Stimulated activated CD8-positive, alpha-beta memory T cell treated with anti-CD3 and anti-CD28 coated beads, Interleukin-15, amount 100 ng/mL, for 1 hour (primary cell): ENCODE data around the gene PACRG.

ENCODE experiments used
- DNase-seq: peaks from one replicate; pipeline ENCODE4 v3.0.0-alpha.2; 2020; ENCODE audit warnings: low read depth

The PACRG gene

GRCh38 chr6:163085426-163085825 lies 357.7 kb downstream of the PACRG start:
- no peak for DNase-seq

GRCh38 chr6:163085861-163086623 lies 358.3 kb downstream of the PACRG start:
- DNase-seq, result no peak

- no peak for DNase-seq
Measured at GRCh38 chr6:163086624-163086920, 358.8 kb downstream of the PACRG start.

GRCh38 chr6:163087981-163088380 lies 360.2 kb downstream of the PACRG start:
- DNase-seq, result no peak

- no peak for DNase-seq
Measured at GRCh38 chr6:163092876-163093275, 365.1 kb downstream of the PACRG start.

- no peak for DNase-seq
Measured at GRCh38 chr6:163094881-163095280, 367.1 kb downstream of the PACRG start.

- DNase-seq, result no peak
Measured at GRCh38 chr6:163095401-163095800, 367.6 kb downstream of the PACRG start.

- DNase-seq, result no peak
Measured at GRCh38 chr6:163098827-163099479, 371.2 kb downstream of the PACRG start.

- DNase-seq, result no peak
Measured at GRCh38 chr6:163099621-163100171, 371.9 kb downstream of the PACRG start.

- DNase-seq, result no peak
Measured at GRCh38 chr6:163100259-163100658, 372.5 kb downstream of the PACRG start.

GRCh38 chr6:163113358-163113962 lies 385.7 kb downstream of the PACRG start:
- DNase-seq, result no peak

GRCh38 chr6:163118941-163119340 lies 391.2 kb downstream of the PACRG start:
- DNase-seq, result no peak

GRCh38 chr6:163120223-163120622 lies 392.4 kb downstream of the PACRG start:
- no peak for DNase-seq

- no peak for DNase-seq
Measured at GRCh38 chr6:163121270-163121669, 393.5 kb downstream of the PACRG start.

GRCh38 chr6:163122365-163122764 lies 394.6 kb downstream of the PACRG start:
- DNase-seq, result no peak

- no peak for DNase-seq
Measured at GRCh38 chr6:163123098-163123497, 395.3 kb downstream of the PACRG start.

- DNase-seq, result no peak
Measured at GRCh38 chr6:163126741-163127140, 399.0 kb downstream of the PACRG start.

GRCh38 chr6:163127587-163127986 lies 399.8 kb downstream of the PACRG start:
- no peak for DNase-seq

- DNase-seq, result no peak
Measured at GRCh38 chr6:163128324-163128723, 400.6 kb downstream of the PACRG start.

GRCh38 chr6:163132050-163132750 lies 404.4 kb downstream of the PACRG start:
- DNase-seq, result no peak

- DNase-seq, result no peak
Measured at GRCh38 chr6:163133017-163133416, 405.2 kb downstream of the PACRG start.

- DNase-seq, result no peak
Measured at GRCh38 chr6:163133691-163134090, 405.9 kb downstream of the PACRG start.
